OCI-LY1 (cell line): ENCODE results near the gene PSG6.
"Not testable (repeated sequence)": the region's sequence is repeated elsewhere in the genome, so short reads cannot be mapped to it uniquely, and the experiment has no call there.

Experiments used
- EZH2 ChIP-seq: fragments of 200-600 bp; sonication (generic), shearing (Covaris generic); IDR thresholded peaks from 2 replicates; pipeline ENCODE4 v1.8.0; 2017; ENCODE audit warnings: borderline replicate concordance, mixed run types, mild to moderate bottlenecking, antibody characterized with exemption, low read length, moderate library complexity, mixed read lengths
- TF ChIP-seq, protein P1 (sequence below): fragments of 200-600 bp; sonication (generic), shearing (Covaris generic); IDR thresholded peaks from 2 replicates; pipeline ENCODE4 v1.5.1; 2017; ENCODE audit warnings: mild to moderate bottlenecking, antibody characterized with exemption, low read length, moderate library complexity, mixed read lengths

DNA sequence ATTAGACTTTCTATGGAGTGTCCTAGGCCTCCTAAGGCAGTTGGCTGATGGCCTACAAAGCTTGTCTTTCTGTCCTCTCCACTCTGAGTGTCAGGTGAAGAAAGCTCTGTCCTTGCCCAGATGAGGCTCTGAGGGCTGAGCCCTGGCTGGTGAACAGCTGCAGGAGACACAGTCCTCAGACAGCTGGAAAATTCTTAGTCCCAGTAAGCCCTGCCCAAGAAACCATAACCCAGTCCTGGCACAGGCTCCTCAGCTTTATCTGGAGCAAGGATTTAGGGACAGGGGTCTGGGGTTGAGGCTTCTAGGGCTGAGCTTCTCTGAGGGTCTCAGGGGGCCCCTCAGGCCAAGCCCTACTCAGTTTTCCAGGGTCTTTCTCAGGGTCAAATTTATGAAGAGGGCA lies 17.0 kb upstream of the PSG6 start:
- TF ChIP-seq, protein P1, sequence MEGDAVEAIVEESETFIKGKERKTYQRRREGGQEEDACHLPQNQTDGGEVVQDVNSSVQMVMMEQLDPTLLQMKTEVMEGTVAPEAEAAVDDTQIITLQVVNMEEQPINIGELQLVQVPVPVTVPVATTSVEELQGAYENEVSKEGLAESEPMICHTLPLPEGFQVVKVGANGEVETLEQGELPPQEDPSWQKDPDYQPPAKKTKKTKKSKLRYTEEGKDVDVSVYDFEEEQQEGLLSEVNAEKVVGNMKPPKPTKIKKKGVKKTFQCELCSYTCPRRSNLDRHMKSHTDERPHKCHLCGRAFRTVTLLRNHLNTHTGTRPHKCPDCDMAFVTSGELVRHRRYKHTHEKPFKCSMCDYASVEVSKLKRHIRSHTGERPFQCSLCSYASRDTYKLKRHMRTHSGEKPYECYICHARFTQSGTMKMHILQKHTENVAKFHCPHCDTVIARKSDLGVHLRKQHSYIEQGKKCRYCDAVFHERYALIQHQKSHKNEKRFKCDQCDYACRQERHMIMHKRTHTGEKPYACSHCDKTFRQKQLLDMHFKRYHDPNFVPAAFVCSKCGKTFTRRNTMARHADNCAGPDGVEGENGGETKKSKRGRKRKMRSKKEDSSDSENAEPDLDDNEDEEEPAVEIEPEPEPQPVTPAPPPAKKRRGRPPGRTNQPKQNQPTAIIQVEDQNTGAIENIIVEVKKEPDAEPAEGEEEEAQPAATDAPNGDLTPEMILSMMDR = not testable (repeated sequence)
- TF ChIP-seq EZH2 = not testable (repeated sequence)
